ENCODE data around the gene C1orf74. TPM values are rescaled to one million over a fixed set of nuclear protein-coding genes. Genes with fewer than 3 reads are reported as not detected.

Gene C1orf74
- total RNA-seq, 1 donor from 2014 or later, result 0.11 TPM

DNA sequence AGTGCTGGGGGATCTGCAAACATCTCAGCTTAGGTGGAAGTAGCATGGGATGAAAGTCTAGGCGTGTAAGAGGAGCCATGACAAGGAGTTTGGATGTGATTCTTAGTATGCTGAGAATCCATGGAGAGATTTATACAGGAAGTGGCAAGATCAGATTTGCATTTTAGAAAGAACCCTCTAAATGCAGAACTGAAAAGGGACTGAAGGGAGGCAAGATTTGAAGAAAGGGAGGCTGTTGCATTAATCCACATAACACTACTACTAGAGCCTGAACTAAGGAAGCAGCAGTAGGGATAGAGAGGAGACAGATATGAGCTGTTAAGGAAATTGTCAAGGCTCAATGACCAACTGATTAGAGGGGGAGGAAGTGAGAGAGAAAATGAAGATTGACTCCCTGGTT is 9.8 kb downstream of the C1orf74 start:
- H3K4me3 ChIP-seq, result no peak overlapping the region
- H3K36me3 ChIP-seq, result no peaks in the 10 kb centered on the region
- no peaks in the 10 kb centered on the region for H3K27me3 ChIP-seq
- DNase-seq (ENCODE audit: low spot score in 2 of 2), result no peak
- TF ChIP-seq, protein P1, sequence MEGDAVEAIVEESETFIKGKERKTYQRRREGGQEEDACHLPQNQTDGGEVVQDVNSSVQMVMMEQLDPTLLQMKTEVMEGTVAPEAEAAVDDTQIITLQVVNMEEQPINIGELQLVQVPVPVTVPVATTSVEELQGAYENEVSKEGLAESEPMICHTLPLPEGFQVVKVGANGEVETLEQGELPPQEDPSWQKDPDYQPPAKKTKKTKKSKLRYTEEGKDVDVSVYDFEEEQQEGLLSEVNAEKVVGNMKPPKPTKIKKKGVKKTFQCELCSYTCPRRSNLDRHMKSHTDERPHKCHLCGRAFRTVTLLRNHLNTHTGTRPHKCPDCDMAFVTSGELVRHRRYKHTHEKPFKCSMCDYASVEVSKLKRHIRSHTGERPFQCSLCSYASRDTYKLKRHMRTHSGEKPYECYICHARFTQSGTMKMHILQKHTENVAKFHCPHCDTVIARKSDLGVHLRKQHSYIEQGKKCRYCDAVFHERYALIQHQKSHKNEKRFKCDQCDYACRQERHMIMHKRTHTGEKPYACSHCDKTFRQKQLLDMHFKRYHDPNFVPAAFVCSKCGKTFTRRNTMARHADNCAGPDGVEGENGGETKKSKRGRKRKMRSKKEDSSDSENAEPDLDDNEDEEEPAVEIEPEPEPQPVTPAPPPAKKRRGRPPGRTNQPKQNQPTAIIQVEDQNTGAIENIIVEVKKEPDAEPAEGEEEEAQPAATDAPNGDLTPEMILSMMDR (IDR thresholded peaks at IDR 0.05), result no peak
- intact Hi-C loops (cut with DNase I), result no loop called here
- no peak overlapping the region for H3K27ac ChIP-seq
- H3K9me3 ChIP-seq, result no peaks in the 10 kb centered on the region
- peaks cover 0 to 7% of the 10 kb centered on the region in 2 donors for H3K4me1 ChIP-seq

DNA sequence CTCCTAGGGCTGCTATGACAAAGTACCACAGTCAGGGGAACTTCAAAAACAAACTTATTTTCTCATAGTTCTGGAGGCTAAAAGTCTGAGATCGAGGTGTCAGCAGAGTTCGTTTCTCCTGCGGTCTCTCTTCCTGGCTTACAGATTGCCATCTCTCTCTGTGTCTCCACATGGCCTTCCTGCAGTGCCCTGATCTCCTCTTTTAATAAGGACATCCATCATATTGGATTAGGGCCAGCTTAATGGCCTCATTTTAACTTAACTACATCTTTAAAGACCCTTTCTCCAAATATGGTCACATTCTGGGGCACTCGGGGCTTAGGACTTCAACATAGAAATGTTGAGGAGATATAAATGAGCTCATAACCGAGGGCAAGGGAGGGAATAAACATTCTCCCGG is 12.2 kb downstream of the C1orf74 start:
- peaks cover 6 to 16% of the 10 kb centered on the region in 2 donors for H3K4me1 ChIP-seq
- H3K36me3 ChIP-seq, result no peaks in the 10 kb centered on the region
- TF ChIP-seq, protein P1 (IDR thresholded peaks at IDR 0.05), result no peak
- no peaks in the 10 kb centered on the region for H3K9me3 ChIP-seq
- no peak overlapping the region for H3K27ac ChIP-seq
- no peak overlapping the region for H3K4me3 ChIP-seq
- DNase-seq (ENCODE audit: low spot score in 2 of 2), result no peak
- intact Hi-C loops (cut with DNase I), result no loop called here
- no peaks in the 10 kb centered on the region for H3K27me3 ChIP-seq

DNA sequence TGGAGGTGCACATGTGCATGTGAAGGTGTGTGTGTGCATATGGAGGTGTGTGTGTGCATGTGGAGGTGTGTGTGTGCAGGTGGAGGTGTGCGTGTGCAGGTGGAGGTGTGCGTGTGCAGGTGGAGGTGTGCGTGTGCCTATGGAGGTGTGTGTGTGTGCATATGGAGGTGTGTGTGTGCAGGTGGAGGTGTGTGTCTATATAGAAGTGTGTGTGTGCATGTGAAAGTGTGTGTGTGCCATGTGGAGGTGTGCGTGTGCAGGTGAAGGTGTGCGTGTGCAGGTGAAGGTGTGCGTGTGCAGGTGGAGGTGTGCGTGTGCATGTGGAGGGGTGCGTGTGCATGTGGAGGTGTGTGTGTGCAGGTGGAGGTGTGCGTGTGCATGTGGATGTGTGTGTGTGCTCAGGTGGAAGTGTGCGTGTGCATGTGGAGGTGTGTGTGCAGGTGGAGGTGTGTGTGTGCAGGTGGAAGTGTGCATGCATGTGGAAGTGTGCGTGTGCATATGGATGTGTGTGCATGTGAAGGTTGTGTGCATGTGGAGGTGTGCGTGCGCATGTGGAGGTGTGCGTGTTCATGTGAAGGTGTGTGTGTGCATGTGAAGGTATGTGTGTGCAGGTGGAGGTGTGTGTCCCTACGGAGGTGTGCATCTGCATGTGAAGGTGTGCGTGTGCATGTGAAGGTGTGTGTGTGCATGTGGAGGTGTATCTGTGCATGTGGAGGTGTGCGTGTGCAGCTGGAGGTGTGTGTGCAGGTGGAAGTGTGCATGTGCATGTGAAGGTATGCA is 13.5 kb downstream of the C1orf74 start:
- intact Hi-C loops (cut with DNase I), result no loop called here
- H3K4me3 ChIP-seq, result no peak overlapping the region
- H3K27ac ChIP-seq, result no peak overlapping the region
- no peaks in the 10 kb centered on the region for H3K27me3 ChIP-seq
- TF ChIP-seq, protein P1 (IDR thresholded peaks at IDR 0.05), result no peak
- no peaks in the 10 kb centered on the region for H3K36me3 ChIP-seq
- H3K9me3 ChIP-seq, result no peaks in the 10 kb centered on the region
- peaks cover 6 to 16% of the 10 kb centered on the region in 2 donors for H3K4me1 ChIP-seq
- no peak for DNase-seq (ENCODE audit: low spot score in 2 of 2)

DNA sequence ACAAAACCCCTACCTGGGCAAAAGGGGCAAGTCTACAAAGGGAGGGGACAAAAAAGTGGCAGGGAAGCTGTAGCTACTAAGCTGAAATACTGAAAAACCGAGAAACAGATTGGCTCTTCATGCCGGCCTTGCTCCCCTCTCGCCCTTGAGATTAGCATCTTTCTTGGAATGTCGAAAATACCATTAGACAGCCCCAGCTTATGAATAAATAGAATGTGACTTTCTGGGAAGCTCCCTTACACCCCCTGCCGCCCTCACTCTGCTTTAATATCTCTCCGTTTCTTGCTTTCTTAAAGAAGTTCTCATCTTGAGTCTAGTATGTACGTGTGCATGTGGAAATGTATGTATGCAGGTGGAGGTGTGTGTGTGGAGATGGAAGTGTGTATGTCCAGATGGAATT is 14.4 kb downstream of the C1orf74 start:
- Histone ChIP-seq H3K9me3 (no peaks in the 10 kb centered on the region), H3K27me3 (no peaks in the 10 kb centered on the region), H3K27ac (peak overlapping the region; percentile 76 to 94), H3K4me1 (peaks cover 6 to 16% of the 10 kb centered on the region in 2 donors), H3K36me3 (no peaks in the 10 kb centered on the region), H3K4me3 (peak overlapping the region; percentile 13 to 29)
- no peak for DNase-seq (ENCODE audit: low spot score in 2 of 2)
- intact Hi-C loops (cut with DNase I), result loop anchor here (1.0 kb wide), 2 partner anchors 14 to 23 kb away; partner anchors contain the start of gene C1orf74
- TF ChIP-seq, protein P1 (IDR thresholded peaks at IDR 0.05), result no peak

DNA sequence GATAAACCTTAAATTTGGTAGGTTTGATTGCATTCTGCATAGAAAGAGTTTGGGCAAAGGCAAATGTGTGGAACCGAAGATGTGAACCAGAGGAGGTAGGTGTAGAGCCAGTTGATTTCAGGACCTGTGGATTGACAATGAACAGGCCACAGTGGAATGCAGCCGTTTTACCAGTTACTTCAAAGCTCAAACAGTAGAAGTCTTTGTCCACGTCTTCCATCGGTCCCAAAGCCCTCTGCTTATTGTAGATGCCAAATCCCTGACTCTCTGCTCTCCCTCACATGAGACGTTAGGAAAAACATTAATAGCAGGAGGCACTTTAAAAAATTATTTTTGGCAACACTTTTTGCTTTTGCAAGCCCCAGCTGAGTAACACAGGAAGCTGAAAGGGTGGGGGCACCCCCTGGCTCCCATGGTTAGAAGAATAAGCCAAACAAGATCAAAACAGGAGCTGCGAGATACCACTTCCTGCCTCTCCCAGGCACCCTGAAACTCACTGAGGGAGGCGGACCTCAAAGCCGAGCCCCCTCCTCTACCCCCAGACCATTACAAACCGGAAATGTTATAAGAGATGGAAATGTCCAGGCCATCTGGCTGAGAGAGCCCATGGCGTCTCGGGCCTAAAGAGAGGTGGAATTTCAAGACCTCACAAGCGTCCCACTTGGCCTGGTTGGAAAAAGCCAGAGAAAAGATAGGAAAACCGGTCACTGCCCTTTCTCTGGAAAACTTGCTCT is 15.0 kb downstream of the C1orf74 start:
- peak overlapping the region; percentile 76 to 94 for H3K27ac ChIP-seq
- H3K4me1 ChIP-seq, result peaks cover 6 to 16% of the 10 kb centered on the region in 2 donors
- no peaks in the 10 kb centered on the region for H3K36me3 ChIP-seq
- DNase-seq (ENCODE audit: low spot score in 2 of 2), result peak; percentile 71 to 92
- H3K27me3 ChIP-seq, result no peaks in the 10 kb centered on the region
- intact Hi-C loops (cut with DNase I), result loop anchor here (1.0 kb wide), 2 partner anchors 15 to 22 kb away; partner anchors contain the start of gene C1orf74
- TF ChIP-seq, protein P1 (IDR thresholded peaks at IDR 0.05), result no peak
- H3K9me3 ChIP-seq, result no peaks in the 10 kb centered on the region
- peak overlapping the region; percentile 13 to 29 for H3K4me3 ChIP-seq
